Eye (tissue), 1 donor: ENCODE results near the gene RAD54L.
"Not testable (repeated sequence)": the region's sequence is repeated elsewhere in the genome, so short reads cannot be mapped to it uniquely, and the experiment has no call there.

ENCODE experiments used
- DNase-seq: peaks from one replicate; pipeline ENCODE4 v3.0.0-alpha.2; 2015

The RAD54L gene

DNA sequence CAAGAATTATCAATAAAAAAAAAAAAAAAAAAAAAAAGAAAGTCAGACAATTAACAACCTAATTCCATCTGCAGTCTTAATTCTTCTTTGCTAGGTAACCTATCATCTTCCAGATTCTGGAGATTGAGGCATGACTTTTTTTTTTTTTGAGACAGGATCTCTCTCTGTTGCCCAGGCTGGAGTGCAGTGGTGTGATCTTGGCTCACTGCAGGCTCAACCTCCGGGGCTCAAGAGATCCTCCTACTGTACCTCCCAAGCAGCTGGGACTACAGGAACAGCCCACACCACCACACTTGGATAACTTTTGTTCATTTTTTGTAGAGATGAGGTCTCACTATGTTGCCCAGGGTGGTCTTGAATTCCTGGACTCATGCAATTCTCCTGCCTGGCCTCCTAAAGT lies 4.6 kb upstream of the RAD54L start:
- DNase-seq = no peak

DNA sequence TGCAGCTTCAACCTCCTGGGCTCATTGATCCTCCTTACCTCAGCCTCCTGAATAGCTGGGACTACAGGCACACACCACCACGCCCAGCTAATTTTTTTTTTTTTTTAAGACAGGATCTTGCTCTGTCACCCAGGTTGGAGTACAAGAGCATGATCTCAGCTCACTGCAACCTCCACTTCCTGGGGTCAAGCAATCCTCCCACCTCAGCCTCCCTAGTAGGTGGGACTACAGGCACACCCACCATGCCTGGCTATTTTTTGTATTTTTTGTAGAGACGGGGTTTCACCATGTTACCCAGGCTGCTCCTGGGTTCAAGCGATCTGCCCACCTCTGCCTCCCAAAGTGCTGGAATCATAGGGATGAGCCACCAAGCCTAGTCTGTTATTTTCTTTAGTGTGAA lies 3.7 kb upstream of the RAD54L start:
- not testable (repeated sequence) for DNase-seq

DNA sequence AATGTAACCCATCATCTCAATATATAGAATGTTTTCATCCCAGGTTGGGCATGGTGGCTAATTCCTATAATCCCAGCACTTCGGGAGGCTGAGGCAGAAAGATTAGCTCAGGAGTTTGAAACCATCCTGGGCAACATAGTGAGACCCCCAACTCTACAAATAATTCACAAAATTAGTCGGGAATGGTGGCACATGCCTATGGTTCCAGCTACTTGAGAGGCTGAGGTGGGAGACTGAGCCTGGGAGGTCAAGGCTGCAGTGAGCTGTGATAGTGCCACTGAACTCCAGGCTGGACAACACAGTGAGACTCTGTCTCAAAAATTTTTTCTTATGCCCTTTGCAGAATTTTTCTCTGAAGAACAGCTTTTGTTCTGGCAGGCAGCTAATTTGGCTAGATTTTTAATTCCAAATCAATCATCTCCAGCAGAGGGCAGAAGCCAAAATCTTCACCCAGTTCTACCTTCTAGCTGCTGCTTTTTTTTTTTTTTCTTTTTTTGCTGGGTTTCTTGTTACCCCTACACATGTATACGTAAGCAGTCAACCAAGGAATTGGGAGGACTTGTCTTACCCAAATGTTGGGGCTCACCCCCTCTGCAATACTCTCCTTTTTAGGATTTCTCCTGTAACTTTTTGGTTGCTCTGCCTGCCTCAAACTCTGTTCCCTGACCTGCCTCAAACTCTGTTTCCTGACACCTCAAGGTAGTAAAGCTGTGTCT lies 2.7 kb upstream of the RAD54L start:
- DNase-seq = peak; percentile 18

DNA sequence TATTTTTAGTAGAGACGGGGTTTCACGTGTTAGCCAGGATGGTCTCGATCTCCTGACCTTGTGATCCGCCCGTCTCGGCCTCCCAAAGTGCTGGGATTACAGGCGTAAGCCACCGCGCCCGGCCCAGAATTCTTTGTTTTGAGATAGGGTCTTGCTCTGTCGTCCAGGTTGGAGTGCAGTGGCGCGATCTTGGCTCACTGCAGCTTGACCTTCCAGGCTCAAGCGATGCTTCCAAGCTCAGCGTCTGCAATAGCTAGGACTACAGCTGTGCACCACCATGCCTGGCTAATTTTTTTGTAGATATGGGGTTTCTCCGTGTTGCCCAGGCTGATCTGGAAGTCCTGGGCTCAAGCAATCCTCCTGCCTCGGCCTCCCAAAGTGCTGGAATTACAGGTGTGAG lies 1.4 kb upstream of the RAD54L start:
- DNase-seq = not testable (repeated sequence)

DNA sequence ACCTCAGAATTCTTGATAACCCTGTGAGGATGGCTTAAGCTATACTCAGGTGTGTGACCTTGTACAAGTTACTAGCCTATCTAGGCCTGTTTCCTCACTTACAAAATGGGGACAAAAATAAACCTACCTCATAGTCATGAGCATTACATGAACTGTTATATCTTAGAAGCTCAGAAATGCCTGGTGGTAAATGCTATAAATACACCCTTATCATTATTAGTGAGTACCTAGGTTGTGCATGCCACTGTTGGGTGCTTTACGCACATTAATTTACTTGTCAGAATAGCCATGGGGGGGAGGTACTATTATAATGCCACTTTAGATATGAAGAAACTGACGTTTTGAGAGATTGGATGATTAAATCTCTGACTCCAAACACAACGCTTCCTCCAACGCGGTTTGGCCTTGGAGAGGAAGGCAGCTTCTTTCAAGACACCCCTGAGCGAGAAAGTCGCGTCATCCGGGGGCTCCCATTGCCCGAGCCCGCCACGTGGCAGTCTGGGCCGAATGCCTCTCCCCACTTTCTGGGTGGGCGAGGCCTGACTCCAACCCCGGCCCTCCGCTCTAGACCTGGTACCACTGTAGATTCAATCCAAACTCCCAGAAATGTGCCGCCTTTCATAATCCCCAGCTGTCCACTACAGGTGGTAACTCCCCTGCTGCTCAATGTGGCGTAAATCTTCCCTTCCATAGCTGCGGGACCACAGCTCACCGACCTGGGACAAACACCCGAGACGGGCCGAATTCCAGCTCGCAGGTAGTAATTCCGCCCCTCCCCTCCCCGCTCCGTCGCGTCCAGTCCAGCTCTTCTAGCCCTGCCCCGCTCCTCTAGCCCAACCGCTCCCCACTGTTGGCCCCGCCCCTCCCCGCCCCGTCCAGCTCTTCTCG lies 771 bp upstream of the RAD54L start:
- DNase-seq = no peak

DNA sequence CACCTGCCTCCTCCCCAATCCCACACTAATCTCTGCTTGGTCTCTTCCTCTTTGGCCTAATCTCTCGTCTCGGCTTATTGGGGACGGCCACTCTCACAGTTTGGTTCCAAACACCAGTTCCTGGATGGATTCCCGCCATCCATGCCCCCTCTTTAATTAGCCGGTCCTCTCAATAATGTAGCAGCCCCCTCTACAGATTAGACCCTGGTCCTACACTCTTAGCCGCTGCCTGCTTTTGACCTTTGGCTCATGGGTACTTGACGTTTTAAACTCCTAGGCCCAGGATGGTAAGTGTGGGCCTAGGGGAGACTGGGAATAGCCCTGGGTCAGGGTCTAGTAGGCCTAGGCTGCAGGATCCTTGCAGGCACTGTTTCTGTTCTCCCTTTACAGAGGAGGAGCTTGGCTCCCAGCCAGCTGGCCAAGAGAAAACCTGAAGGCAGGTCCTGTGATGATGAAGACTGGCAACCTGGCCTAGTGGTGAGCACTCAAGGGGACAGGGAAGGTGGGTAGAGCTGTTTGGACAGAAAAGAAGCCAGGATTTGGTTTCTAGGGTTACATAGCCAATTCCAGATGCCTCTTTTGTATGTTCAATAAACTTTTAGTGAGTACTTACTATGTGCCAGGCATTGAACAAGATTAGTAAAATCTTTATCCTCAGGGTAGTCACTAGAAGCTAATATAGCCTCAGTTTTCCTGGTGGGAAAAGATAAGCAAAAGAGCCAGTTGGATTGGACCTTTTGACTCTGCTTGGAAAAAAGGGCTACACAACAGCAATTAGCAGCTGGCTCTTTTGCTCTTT lies 758 bp downstream of the RAD54L start:
- peak; percentile 45 for DNase-seq

DNA sequence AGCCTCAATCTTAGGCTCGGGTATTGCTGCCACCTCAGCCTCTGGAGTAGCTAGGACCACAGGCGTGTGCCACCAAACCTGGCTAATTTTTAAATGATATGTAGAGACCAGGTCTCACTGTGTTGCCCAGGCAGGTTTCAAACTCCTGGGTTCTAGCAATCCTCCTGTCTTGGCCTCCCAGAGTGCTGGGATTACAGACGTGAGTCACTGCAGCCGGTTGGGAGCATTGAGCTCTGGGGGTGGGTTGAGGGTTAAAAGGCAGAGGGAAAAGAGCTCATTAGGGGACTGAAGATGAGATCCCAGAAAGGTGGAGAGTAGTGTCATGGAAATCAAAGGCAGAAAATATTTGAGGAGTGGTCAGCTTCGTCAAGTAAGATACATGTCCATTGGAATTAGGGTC lies 7.1 kb downstream of the RAD54L start:
- DNase-seq = no peak

DNA sequence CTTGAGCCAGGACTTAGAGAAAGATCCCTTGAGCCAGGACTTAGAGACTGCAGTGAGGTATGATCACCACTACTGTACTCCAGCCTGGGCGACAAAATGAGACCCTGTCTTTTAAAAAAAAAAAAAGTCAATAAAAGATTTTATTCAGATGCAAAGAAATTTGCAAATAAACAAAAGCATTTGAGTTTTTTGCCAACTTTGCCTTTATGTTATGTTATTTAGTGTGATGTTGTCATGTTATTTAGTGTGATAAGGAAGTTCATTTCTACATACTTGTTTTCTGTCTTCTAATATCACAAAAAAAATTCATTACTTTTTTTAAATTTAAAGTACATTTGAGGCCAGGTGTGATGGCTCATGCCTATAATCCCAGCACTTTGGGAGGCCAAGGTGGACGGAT lies 9.0 kb downstream of the RAD54L start:
- DNase-seq = no peak

DNA sequence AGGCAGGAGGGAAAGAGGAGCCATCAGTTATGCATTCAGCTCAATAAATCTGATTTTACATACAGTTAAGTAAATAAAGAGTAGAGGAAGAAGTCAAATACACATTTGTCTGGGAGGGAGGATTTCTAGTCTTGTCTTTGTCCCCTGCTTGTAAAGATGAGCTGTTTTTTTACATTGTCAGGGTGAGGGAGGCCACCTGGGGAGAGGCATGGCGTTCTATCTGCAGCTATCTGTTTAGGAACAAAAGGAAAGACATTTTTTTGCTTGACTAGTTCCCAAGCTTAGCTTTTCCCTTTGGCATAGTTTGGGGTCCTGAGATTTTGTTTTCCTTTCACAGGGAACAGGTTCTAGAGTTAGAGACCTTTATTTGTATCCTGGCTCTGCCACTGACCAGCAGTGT lies 14.9 kb downstream of the RAD54L start:
- no peak for DNase-seq

DNA sequence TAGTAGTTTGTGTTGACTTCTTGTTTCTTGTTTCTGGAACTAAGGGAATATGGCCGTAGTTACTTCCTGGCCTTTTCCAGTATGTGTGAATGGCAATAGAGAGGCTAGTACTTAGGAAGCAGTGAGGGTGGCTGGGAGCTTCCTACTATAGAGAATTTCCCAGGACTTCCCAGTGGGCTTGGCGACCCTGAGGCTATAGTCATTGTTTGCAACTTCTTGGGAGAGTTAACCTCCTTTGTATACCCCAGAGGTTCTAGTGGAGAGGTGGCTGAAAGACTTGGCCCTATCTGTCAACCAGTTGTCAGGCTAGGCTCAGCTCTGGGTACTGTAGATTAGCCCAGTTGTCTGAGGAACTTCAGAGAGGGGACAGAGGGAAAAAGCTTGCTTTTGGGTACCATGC lies 15.6 kb downstream of the RAD54L start:
- no peak for DNase-seq

DNA sequence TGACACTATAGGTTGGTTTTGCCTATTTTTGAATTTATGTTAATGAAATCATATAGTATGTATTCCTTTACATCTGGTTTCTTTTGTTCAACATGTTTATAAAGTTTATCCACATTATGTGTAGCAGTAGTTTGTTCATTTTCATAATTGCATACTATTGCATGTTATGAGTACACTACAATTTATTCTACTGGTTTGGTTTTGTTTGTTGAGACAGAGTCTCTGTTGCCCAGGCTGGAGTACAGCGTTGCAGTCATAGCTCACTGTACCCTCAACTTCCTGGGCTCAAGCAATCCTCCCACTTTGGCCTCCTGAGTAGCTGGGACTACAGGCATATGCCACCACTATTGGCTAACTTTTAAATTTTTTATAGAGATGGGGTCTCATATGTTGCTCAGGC lies 21.0 kb downstream of the RAD54L start:
- no peak for DNase-seq

DNA sequence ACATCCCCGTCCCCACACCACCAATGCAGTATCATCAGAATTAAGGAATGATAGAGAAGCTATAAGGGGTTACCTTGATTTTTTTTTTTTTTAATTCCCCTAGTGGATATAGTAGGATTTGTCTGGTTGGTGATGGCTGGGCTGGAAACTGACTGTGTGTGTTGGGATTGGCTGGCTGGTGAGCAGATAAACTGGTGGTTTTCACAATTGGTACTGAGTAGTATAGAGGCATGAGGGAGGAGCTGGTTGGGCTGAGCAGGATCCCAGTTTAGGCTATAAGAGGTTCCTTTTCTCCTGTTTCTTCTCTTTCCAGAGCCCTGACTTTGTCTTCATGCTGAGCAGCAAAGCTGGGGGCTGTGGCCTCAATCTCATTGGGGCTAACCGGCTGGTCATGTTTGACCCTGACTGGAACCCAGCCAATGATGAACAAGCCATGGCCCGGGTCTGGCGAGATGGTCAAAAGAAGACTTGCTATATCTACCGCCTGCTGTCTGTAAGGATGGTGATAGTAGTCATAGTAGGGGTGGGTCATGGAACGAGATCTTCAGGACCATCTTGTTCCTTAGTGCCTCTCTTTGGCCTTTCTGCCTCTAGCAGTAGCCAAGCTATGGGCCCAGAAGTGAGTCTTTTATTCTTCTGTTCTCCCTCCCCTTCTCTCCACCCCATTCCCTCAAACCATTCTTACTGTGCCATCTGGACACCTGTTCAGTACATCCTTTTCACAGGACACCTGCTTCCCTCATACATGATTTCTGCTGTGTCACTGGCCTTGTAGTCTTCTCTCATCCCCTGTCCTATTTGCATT lies 26.9 kb downstream of the RAD54L start:
- DNase-seq = no peak

DNA sequence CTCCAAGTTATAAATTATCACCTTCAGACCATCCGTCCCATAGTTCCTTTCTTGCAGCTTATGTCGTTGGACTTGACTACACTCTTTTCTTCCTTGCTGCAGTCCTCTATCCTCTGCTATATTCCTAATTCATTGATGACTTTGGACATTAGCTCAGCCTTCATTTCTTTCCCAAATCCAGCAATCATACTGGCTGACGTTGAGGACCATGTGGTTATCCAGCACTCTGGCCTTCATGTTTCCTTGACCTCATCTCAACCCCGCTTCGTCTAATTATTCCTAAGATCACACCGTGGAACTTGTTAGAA lies 27.4 kb downstream of the RAD54L start:
- DNase-seq = no peak

DNA sequence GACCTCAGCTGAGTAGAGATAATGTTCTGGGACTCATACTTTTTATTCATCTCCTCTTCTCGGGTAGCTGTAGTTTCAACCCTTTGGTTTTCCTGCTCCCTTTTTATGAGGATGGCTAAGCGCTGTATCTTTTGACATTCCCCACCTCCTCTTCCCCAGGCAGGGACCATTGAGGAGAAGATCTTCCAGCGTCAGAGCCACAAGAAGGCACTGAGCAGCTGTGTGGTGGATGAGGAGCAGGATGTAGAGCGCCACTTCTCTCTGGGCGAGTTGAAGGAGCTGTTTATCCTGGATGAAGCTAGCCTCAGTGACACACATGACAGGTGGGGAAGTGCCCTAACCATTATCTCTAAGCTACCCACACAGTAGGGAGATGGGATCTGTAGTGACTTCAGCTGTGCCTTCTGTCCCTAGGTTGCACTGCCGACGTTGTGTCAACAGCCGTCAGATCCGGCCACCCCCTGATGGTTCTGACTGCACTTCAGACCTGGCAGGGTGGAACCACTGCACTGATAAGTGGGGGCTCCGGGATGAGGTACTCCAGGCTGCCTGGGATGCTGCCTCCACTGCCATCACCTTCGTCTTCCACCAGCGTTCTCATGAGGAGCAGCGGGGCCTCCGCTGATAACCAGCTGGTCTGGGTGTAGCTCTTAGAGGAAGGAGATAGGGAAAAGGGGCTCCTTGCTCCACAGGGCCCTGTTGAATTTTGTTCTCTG lies 30.3 kb downstream of the RAD54L start:
- no peak for DNase-seq

DNA sequence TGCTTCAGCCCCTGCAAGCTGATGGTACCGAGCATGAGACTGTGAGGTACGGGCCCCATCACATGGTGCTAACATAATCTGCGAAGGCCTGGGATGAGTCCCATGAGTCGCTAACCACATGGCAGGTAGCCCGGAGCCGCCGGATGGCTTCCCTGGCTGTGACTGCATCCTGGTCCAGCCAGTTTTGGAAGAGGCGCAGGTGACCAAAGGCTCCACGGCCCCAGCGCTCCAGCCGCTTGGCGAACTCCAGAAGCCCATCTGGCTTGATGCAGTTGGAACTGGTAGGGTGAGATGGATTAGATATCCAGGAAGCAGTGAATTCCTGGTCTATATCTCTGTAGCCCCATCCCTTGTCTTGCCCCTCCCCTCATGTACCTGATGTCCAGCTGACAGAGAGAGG lies 31.2 kb downstream of the RAD54L start:
- no peak for DNase-seq

DNA sequence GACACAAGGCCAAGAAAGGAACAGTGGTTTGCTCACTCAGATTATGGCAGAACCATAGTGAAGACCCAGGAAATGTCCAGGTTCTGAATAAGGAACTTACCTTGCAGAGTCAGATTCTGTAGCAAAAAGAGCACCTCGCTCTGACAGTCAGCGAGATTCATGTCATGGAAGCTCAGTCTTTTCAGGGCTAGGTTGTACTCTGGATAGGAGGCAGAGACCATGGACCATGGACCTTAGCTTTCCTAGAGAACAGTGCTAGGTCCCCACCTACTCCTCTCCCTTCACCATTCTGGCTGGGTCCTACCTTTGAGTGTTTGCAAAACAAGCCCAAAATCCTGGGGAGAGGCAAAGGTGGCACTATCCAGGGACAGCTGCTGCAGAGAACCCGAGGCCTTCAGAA lies 32.5 kb downstream of the RAD54L start:
- no peak for DNase-seq

DNA sequence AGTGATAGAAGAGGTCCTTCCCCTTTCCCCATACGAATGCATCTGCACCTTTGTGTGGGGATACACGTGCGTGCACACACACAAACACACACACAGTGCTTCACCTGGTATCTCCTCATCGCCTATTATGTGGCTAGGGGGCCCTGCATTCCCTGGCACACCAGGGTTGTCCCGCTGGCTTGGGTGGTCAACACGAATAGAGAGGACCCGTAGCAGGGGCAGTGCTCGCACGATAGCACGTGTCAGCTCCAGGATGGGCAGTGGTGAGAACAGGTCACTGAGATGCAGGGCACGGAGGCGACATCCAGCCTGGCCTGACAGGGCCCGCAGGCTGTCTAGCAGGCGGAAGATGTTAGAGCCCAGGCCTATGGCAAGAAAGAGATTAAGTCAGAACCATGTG lies 33.5 kb downstream of the RAD54L start:
- no peak for DNase-seq

DNA sequence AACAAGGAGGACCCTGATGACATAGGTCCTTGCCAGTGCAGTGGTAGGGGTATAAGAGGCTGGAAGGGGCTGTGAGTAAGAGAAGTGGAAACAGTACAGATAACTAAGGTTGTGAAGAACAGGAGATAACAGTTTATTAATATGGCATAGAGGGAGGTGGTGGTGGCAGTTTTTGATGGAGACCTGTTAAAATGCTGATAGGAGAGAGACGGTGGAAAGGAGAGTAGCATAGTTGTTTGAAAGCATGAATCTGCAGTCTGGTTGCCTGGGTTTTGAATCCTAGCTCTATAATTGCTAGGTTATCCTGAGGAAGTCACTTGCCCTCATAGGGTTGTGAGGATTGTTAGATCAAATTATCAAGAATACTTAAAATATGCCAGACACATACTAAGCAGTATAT lies 36.5 kb downstream of the RAD54L start:
- DNase-seq = no peak

DNA sequence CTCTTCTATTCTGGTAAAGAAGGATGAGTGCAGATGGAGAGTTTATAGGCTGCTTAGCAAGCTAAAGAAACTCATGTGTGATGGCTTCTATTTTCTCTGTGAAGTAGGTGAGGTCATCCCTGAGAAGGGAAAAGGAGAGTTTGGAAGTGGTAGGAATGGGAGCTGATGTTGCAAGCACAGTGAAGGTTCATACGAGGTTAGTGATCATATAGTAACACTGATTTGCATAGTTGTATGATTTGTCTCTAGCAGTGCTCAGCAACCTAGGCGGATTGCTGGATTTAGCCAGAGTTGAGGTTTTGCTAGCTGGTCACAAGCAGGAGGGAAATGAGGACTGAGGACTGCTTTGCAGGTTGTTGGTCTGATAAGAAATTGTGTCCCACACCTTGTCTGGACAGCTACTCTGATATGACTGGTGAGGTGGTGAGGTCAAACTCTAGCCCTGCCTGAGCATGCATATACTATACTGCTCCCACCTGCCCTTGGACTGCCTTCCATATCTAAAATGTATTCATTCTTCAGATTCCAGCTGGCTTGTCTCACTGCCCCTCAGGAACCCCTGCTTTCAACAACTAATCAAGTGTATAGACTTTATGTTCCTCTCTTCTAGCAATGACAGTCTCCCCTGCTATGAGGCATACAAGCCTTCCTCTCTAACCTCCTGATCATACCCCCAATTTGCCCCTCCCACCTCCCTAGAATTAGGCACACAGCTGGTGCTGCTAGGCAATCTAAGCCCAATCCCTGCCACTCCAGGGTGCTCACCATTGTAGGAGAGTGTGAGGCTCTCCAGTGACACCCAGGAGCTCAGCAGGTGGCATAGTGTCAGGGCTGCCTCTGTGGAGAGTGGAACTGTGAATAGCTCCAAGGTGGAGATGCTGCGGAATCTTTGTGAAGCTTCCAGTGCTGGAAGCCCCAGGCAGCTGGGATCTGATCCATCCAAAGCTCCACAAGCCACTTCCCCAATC lies 37.3 kb downstream of the RAD54L start:
- DNase-seq = no peak

DNA sequence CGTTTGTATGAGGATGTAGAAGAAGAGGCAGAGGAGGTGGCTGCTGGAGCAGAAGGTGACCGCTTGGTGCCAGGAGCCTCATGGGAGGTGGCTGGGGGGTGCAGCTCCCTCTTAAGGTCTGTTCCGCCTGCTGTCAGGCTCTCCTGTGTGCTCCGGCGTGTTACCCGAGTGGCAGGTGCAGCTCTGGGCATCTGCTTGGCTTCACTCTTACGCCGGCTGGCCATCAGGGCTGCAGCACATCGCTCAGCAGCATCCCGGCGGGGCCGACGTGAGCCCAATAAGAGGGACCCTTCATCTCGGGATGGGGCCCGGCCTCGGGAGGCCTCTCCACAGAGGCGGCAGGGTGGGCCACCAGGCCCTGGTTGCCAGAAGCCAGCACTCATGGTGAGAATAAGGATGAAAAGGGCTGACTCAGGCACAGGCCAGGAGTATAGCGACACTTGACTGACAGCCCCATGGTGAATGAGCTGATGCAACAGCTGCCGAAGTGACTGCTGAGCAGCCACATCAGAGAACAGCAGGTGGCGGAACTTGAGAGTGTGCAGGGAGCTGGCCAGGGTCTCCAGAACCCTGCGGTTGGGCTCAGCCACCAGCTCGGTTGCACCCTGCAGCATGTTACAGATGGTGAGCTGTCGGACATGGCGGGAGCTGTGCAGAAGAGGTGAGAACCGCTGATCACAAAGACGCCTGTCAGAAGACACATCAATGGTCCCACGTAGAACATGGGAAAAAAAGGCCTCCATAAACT lies 38.3 kb downstream of the RAD54L start:
- DNase-seq = peak; percentile 61
